ENCODE results near the gene MFSD1.

Gene MFSD1

DNA sequence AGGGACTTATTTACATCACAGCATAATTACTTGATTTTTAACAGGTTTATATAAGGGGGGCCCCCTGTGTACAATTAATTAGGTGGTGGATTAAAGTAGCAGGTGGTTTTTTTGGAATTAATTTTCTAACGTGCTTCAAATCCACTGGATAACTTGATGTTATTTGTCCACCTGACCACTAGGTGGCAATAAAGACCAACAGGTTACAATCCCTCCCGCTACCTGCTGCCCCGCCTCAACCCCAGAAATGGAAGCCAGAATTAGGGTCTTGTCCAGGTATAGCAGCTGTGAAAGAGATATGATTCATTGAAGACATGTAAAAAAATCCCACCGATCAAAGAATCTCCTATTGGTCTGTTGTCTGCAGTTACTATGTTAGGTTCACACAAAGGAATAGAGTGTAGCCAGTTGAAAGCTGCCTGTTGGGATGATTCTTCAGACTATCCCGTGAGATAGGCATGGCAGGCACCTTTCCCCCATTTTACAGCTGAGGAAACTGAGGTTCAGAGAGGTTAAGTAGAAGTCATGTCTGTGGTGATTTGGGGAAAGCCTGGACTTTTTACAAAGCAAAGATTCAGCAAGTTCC lies 44.0 kb downstream of the MFSD1 start:
- FAIRE-seq (peak; percentile 53), DNase-seq (ENCODE audit: insufficient read length, low spot score) (no peak)
- TF ChIP-seq CTCF (IDR thresholded peaks at IDR 0.05; ENCODE audit: insufficient read depth, missing control alignments): peak; percentile 81

DNA sequence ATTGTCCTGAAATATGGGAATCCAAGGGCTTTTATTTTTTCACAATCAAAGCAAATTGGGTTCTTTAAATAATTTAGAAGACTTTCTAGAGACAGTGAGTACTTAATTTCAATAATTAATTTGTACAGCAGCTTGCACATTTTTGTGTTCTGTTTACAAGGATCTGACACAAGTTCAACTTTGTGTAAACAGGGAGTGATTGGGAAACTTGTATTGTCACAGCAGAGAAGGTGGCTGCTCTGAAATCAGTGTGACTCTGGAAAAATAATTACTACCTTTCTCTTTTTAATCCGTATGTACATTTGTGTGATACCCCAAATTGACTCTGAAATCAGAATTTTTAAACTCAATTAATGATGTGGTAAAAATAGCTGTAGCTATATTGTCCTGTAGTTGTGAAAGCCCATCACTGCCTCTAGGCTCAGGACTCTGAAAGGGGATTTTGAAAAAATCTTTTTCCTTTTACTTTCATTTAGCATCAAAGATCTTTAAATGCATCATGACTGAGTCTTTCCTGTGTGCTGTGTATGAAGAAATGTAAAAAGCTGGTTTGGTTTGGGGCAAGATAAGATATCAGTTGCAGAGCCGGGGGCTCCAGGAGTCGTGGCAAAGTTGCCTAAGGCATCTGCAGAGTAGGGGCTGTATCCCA lies 45.1 kb downstream of the MFSD1 start:
- TF ChIP-seq CTCF (IDR thresholded peaks at IDR 0.05; ENCODE audit: insufficient read depth, missing control alignments): no peak
- no peak for DNase-seq (ENCODE audit: insufficient read length, low spot score)
- FAIRE-seq: no peak

GRCh38 chr3:158847452-158847821 lies 45.6 kb downstream of the MFSD1 start:
- FAIRE-seq: no peak
- DNase-seq (ENCODE audit: insufficient read length, low spot score): no peak
- TF ChIP-seq CTCF (IDR thresholded peaks at IDR 0.05; ENCODE audit: insufficient read depth, missing control alignments): no peak

- no peak for TF ChIP-seq CTCF (IDR thresholded peaks at IDR 0.05; ENCODE audit: insufficient read depth, missing control alignments)
- no peak for DNase-seq (ENCODE audit: insufficient read length, low spot score)
Observed at GRCh38 chr3:158847885-158848284, 46.0 kb downstream of the MFSD1 start.

GRCh38 chr3:158849757-158850156 lies 47.9 kb downstream of the MFSD1 start:
- FAIRE-seq (no peak), DNase-seq (ENCODE audit: insufficient read length, low spot score) (no peak)
- TF ChIP-seq CTCF (IDR thresholded peaks at IDR 0.05; ENCODE audit: insufficient read depth, missing control alignments): no peak

More at GRCh38 chr3:158847885-158848284, 46.0 kb downstream of the MFSD1 start:
- FAIRE-seq: no peak

- no peak for FAIRE-seq
- no peak for TF ChIP-seq CTCF (IDR thresholded peaks at IDR 0.05; ENCODE audit: insufficient read depth, missing control alignments)
- DNase-seq (ENCODE audit: insufficient read length, low spot score): no peak
Observed at GRCh38 chr3:158859362-158859761, 57.5 kb downstream of the MFSD1 start.

GRCh38 chr3:158863247-158863646 lies 61.4 kb downstream of the MFSD1 start:
- TF ChIP-seq CTCF (IDR thresholded peaks at IDR 0.05; ENCODE audit: insufficient read depth, missing control alignments): no peak
- no peak for FAIRE-seq

More at GRCh38 chr3:158863247-158863646, 61.4 kb downstream of the MFSD1 start:
- no peak for DNase-seq (ENCODE audit: insufficient read length, low spot score)
